Activated CD8-positive, alpha-beta memory T cell treated with anti-CD3 and anti-CD28 coated beads, Interleukin-2, amount 50 U/mL, for 24 hours (primary cell): ENCODE data around the gene BCKDHB.

Experiments used
- DNase-seq: peaks from one replicate; pipeline ENCODE4 v3.0.0-alpha.2; 2020; ENCODE audit errors: extremely low read depth

The BCKDHB gene

GRCh38 chr6:80382811-80383210, 276.3 kb downstream of the BCKDHB start:
- DNase-seq: no peak

DNA sequence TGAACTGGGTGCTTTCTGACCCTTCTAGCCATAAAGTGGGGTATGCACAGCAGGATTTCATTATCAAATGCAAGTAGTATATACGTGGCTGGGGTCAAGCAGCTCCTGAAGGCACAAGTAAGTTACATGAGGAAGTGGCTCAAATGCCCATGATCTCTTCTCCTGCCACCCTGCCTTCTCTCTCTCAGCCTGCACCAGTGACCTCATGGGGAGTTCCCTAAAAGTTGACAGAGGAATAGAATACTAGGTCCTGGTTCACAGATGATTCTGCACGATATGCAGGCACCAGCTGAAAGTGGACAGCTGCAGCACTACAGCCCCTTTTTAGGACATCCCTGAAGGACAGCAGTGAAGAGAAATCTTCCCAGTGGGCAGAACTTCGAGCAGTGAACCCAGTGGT, 282.0 kb downstream of the BCKDHB start:
- no peak for DNase-seq
